Neuronal stem cell (in vitro differentiated cells): ENCODE data around the gene LYPD6.

Experiments
- DNase-seq: peaks from one replicate; pipeline ENCODE4 v3.0.0-alpha.2; 2013; ENCODE audit warnings: low spot score
- H2AFZ ChIP-seq: one replicate; pipeline ENCODE4 v1.6.1; 2013; ENCODE audit warnings: mild to moderate bottlenecking, low read length, inconsistent platforms
- H2AK5ac ChIP-seq: 2 replicates; pipeline ENCODE4 v1.6.1; 2013; ENCODE audit warnings: low read depth, mild to moderate bottlenecking, inconsistent platforms, low read length, moderate library complexity, mixed read lengths
- H2BK120ac ChIP-seq: 2 replicates; pipeline ENCODE4 v1.6.1; 2013; ENCODE audit warnings: low read depth, mild to moderate bottlenecking, inconsistent platforms, low read length, moderate library complexity, mixed read lengths
- H2BK12ac ChIP-seq: one replicate; pipeline ENCODE4 v1.6.1; 2013; ENCODE audit warnings: low read length, inconsistent platforms
- H2BK15ac ChIP-seq: 2 replicates; pipeline ENCODE4 v1.6.1; 2013; ENCODE audit warnings: mild to moderate bottlenecking, low read length, inconsistent platforms, mixed read lengths
- H2BK5ac ChIP-seq: one replicate; pipeline ENCODE4 v1.6.1; 2013; ENCODE audit warnings: inconsistent platforms, mild to moderate bottlenecking, low read length, moderate library complexity
- H3K14ac ChIP-seq: one replicate; pipeline ENCODE4 v1.6.1; 2013; ENCODE audit warnings: low read length, inconsistent platforms
- H3K18ac ChIP-seq: 2 replicates; pipeline ENCODE4 v1.6.1; 2013; ENCODE audit warnings: low read length, inconsistent platforms
- H3K23ac ChIP-seq: 2 replicates; pipeline ENCODE4 v1.6.1; 2013; ENCODE audit warnings: low read depth, mild to moderate bottlenecking, mixed read lengths, low read length, inconsistent platforms; ENCODE audit not compliant: poor library complexity
- H3K27ac ChIP-seq: replicated peaks from 3 replicates; pipeline ENCODE4 v1.5.1; 2013; ENCODE audit warnings: low read length, inconsistent platforms
- H3K27me3 ChIP-seq, 3 experiments: 2 replicates each; pipeline ENCODE4 v1.6.1; 2013; ENCODE audit warnings: low read length in 3 of 3, mild to moderate bottlenecking in 2 of 3, inconsistent platforms in 1 of 3, low read depth in 1 of 3, mixed read lengths in 1 of 3, moderate library complexity in 1 of 3; ENCODE audit not compliant: control insufficient read depth in 3 of 3, insufficient read depth in 3 of 3
- H3K36me3 ChIP-seq, 2 donors: replicated peaks in 1 of 2; 2 replicates each; pipeline ENCODE4 v1.6.1; 2013; ENCODE audit warnings: low read length in 2 of 2; ENCODE audit not compliant: control insufficient read depth in 2 of 2, insufficient read depth in 2 of 2
- H3K4ac ChIP-seq: 2 replicates; pipeline ENCODE4 v1.6.1; 2013; ENCODE audit warnings: inconsistent platforms, mild to moderate bottlenecking, low read length, moderate library complexity
- H3K4me1 ChIP-seq, 2 donors: 1 replicate in 1 of 2; 2 replicates in 1 of 2; pipeline ENCODE4 v1.6.1; 2013; ENCODE audit warnings: low read length in 2 of 2, low read depth in 1 of 2; ENCODE audit not compliant: control insufficient read depth in 2 of 2, insufficient read depth in 1 of 2
- H3K4me2 ChIP-seq: one replicate; pipeline ENCODE4 v1.6.1; 2013; ENCODE audit warnings: mild to moderate bottlenecking, low read length, inconsistent platforms; ENCODE audit not compliant: insufficient read depth, poor library complexity, severe bottlenecking
- H3K4me3 ChIP-seq, 2 donors: 2 replicates each; pipeline ENCODE4 v1.5.1; 2013; ENCODE audit warnings: low read length in 2 of 2, mild to moderate bottlenecking in 2 of 2, inconsistent platforms in 1 of 2, moderate library complexity in 1 of 2
- H3K79me1 ChIP-seq: one replicate; pipeline ENCODE4 v1.6.1; 2013; ENCODE audit warnings: low read depth, mild to moderate bottlenecking, inconsistent platforms, low read length, moderate library complexity
- H3K9ac ChIP-seq: one replicate; pipeline ENCODE4 v1.6.1; 2013; ENCODE audit warnings: mild to moderate bottlenecking, low read depth, low read length, inconsistent platforms; ENCODE audit not compliant: poor library complexity
- H3K9me3 ChIP-seq, 2 donors: replicated peaks in 1 of 2; 2 replicates each; pipeline versions ENCODE3 to v1.6.1; 2013; ENCODE audit warnings: low read length in 2 of 2, mild to moderate bottlenecking in 2 of 2, inconsistent platforms in 1 of 2, low read depth in 1 of 2, mixed read lengths in 1 of 2, moderate library complexity in 1 of 2; ENCODE audit not compliant: control insufficient read depth in 2 of 2, insufficient read depth in 1 of 2
- H4K8ac ChIP-seq: one replicate; pipeline ENCODE4 v1.6.1; 2013; ENCODE audit warnings: low read depth, mild to moderate bottlenecking, inconsistent platforms, low read length, moderate library complexity
- H4K91ac ChIP-seq: one replicate; pipeline ENCODE4 v1.6.1; 2013; ENCODE audit warnings: low read length, low read depth, mild to moderate bottlenecking, inconsistent platforms; ENCODE audit not compliant: poor library complexity
- whole genome bisulfite sequencing, 2 donors: extraction: QIAGEN DNeasy Blood & Tissue Kit; methylation state at CpG; one replicate each; pipeline ENCODE4 v1.1.7; 2013; ENCODE audit warnings: missing lambda C conversion rate in 2 of 2, mixed read lengths in 1 of 2; ENCODE audit not compliant: insufficient read length in 2 of 2, insufficient replicate concordance in 1 of 2; ENCODE audit errors: extremely low coverage in 2 of 2; 5-methylcytosine and 5-hydroxymethylcytosine counted together

LYPD6 gene

GRCh38 chr2:149409506-149409905, 79.1 kb downstream of the LYPD6 start:
- Histone ChIP-seq H3K36me3 (no peaks in the 10 kb centered on the region), H4K91ac (no peak overlapping the region), H3K79me1 (no peaks in the 10 kb centered on the region), H2BK120ac (no peak overlapping the region), H4K8ac (no peak overlapping the region), H2BK12ac (no peak overlapping the region), H3K4me1 (no peaks in the 10 kb centered on the region), H3K9ac (no peak overlapping the region), H3K9me3 (no peaks in the 10 kb centered on the region), H3K4ac (no peak overlapping the region), H2AK5ac (no peak overlapping the region), H3K4me3 (no peak overlapping the region), H3K14ac (no peak overlapping the region), H3K27ac (no peak overlapping the region), H2BK5ac (no peak overlapping the region), H2AFZ (no peak overlapping the region), H3K18ac (no peak overlapping the region), H3K4me2 (no peak overlapping the region), H3K27me3 (no peaks in the 10 kb centered on the region), H3K23ac (no peak overlapping the region), H2BK15ac (no peak overlapping the region)
- no CpG with 5 or more reads among the region's 3 CpGs for WGBS, 2 donors
- DNase-seq = no peak

- Histone ChIP-seq H3K23ac (no peak overlapping the region), H2BK5ac (no peak overlapping the region), H3K27me3 (no peaks in the 10 kb centered on the region), H3K9ac (no peak overlapping the region), H3K79me1 (no peaks in the 10 kb centered on the region), H4K8ac (no peak overlapping the region), H2BK15ac (no peak overlapping the region), H3K4ac (no peak overlapping the region), H3K9me3 (no peaks in the 10 kb centered on the region), H3K14ac (no peak overlapping the region), H3K36me3 (no peaks in the 10 kb centered on the region), H4K91ac (no peak overlapping the region), H2BK120ac (no peak overlapping the region), H3K4me2 (no peak overlapping the region), H2BK12ac (no peak overlapping the region), H2AFZ (no peak overlapping the region), H2AK5ac (no peak overlapping the region), H3K18ac (no peak overlapping the region), H3K4me3 (no peak overlapping the region), H3K27ac (no peak overlapping the region), H3K4me1 (no peaks in the 10 kb centered on the region)
- no peak for DNase-seq
- WGBS, 2 donors = no CpG with 5 or more reads among the region's 6 CpGs
Measured at GRCh38 chr2:149410701-149411484, 80.5 kb downstream of the LYPD6 start.

DNA sequence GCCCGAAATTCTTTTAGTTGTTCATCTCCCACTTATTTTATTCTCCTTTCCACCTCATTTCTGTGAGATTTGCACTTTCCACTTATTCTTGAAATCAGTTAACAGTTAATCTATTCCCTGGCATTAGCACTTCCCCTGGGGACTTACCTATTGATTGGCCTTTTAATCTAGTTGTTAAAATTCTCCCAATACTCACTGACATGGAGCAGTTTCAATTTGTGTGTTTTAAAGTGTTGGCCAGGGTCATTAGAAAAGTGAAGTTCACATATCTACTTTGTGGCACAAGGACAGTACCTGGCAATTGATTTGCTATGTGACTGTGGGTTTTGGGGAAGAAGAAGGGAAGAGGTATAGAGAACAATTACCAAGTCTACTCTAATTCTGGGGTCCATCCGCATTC, 83.1 kb downstream of the LYPD6 start:
- Histone ChIP-seq H3K4ac (no peak overlapping the region), H3K9ac (no peak overlapping the region), H3K4me2 (no peak overlapping the region), H2BK120ac (no peak overlapping the region), H2BK12ac (no peak overlapping the region), H2AK5ac (no peak overlapping the region), H3K4me3 (no peak overlapping the region), H2BK5ac (no peak overlapping the region), H2AFZ (no peak overlapping the region), H4K8ac (no peak overlapping the region), H3K18ac (no peak overlapping the region), H3K4me1 (no peaks in the 10 kb centered on the region), H3K79me1 (no peaks in the 10 kb centered on the region), H3K9me3 (no peaks in the 10 kb centered on the region), H3K23ac (no peak overlapping the region), H3K36me3 (no peaks in the 10 kb centered on the region), H2BK15ac (no peak overlapping the region), H4K91ac (no peak overlapping the region), H3K27me3 (no peaks in the 10 kb centered on the region), H3K27ac (no peak overlapping the region), H3K14ac (no peak overlapping the region)
- WGBS, 2 donors = no CpG with 5 or more reads among the region's 2 CpGs
- DNase-seq = no peak

- no peaks in the 10 kb centered on the region for H3K27me3 ChIP-seq
- H3K4me3 ChIP-seq = no peak overlapping the region
- H4K8ac ChIP-seq = no peak overlapping the region
- no peak overlapping the region for H2AFZ ChIP-seq
- no peak overlapping the region for H4K91ac ChIP-seq
- H3K36me3 ChIP-seq = no peaks in the 10 kb centered on the region
- H3K4me1 ChIP-seq = peaks cover 0 to 7% of the 10 kb centered on the region in 2 donors
- no peak overlapping the region for H3K18ac ChIP-seq
- no peak overlapping the region for H3K9ac ChIP-seq
- H3K9me3 ChIP-seq = no peaks in the 10 kb centered on the region
- no peak overlapping the region for H3K4ac ChIP-seq
- no peak overlapping the region for H3K4me2 ChIP-seq
- no peak overlapping the region for H2BK5ac ChIP-seq
- DNase-seq = no peak
- H2BK12ac ChIP-seq = no peak overlapping the region
- no peak overlapping the region for H3K14ac ChIP-seq
- no peak overlapping the region for H3K23ac ChIP-seq
- no peaks in the 10 kb centered on the region for H3K79me1 ChIP-seq
- H3K27ac ChIP-seq = no peak overlapping the region
- no peak overlapping the region for H2AK5ac ChIP-seq
- H2BK120ac ChIP-seq = no peak overlapping the region
- no peak overlapping the region for H2BK15ac ChIP-seq
- WGBS, 2 donors = no CpG with 5 or more reads among the region's 1 CpG
Measured at GRCh38 chr2:149415086-149415485, 84.7 kb downstream of the LYPD6 start.
